K562 (cell line): ENCODE data around the gene ZFAND2A. TPM values are rescaled to one million over a fixed set of nuclear protein-coding genes. Genes with fewer than 3 reads are reported as not detected.
"Not testable (repeated sequence)": the region's sequence is repeated elsewhere in the genome, so short reads cannot be mapped to it uniquely, and the experiment has no call there.

Experiments used
- ATAC-seq: fragments of 200-7000 bp; cut with Tn5 transposase; 3 replicates; pipeline ENCODE4 v1.9.1; 2020; ENCODE audit warnings: moderate library complexity
- BruUV-seq: library from RNA; stranded (reverse); fragments of 400-500 nt; replicated peaks from 2 replicates; lab custom pipeline; 2021; lab: Mats Ljungman, UMichigan
- CTCF ChIA-PET: fragments of 300-600 bp; formaldehyde crosslinking; extraction: SDS; loops from one replicate; lab custom pipeline; 2021; ENCODE audit warnings: low intra/inter-chr PET ratio; lab: Yijun Ruan, JAX
- POLR2A ChIA-PET: fragments of 300-600, 350-650 bp; sonication (Branson Sonifier 250); formaldehyde crosslinking; extraction: SDS; loops from one replicate; lab custom pipeline; 2021; ENCODE audit warnings: antibody characterized with exemption, inconsistent platforms; lab: Yijun Ruan, JAX
- DNase-seq, 4 experiments: peaks; one replicate each; pipeline versions ENCODE4 v3.0.0 to v3.0.0-alpha.2; 2011 to 2018; ENCODE audit warnings: low spot score in 3 of 4, mixed read lengths in 3 of 4; ENCODE audit errors: extremely low read depth in 1 of 4
- FAIRE-seq: peaks from 2 replicates; lab custom pipeline; 2011; peaks lifted over from hg19 to GRCh38; lab: Jason Lieb, UNC
- H2AFZ ChIP-seq: 2 replicates; pipeline ENCODE4 v1.6.0; 2011; ENCODE audit warnings: low read depth, low read length, control low read depth, inconsistent platforms
- H3K27ac ChIP-seq: fragments of 200-600 bp; 3 replicates; pipeline ENCODE4 v1.8.0; 2011; ENCODE audit warnings: low read depth, mild to moderate bottlenecking, control low read depth, inconsistent platforms, low read length, moderate library complexity, mixed read lengths; ENCODE audit errors: extremely low read depth
- H3K27me3 ChIP-seq, 2 experiments: fragments of 300-600 bp in 1 of 2; 2 replicates in 1 of 2; 3 replicates in 1 of 2; pipeline versions ENCODE4 v1.6.0 to v1.8.0; 2011; ENCODE audit warnings: inconsistent platforms in 2 of 2, low read length in 2 of 2, mild to moderate bottlenecking in 1 of 2, mixed read lengths in 1 of 2, moderate library complexity in 1 of 2; ENCODE audit not compliant: control insufficient read depth in 2 of 2, insufficient read depth in 2 of 2
- H3K36me3 ChIP-seq: fragments of 300-600 bp; 3 replicates; pipeline ENCODE4 v1.8.0; 2011; ENCODE audit warnings: mild to moderate bottlenecking, low read length, inconsistent platforms; ENCODE audit not compliant: control insufficient read depth, insufficient read depth
- H3K4me1 ChIP-seq, 2 experiments: fragments of 200-600 bp in 1 of 2; replicated peaks in 1 of 2; 2 replicates in 1 of 2; 3 replicates in 1 of 2; pipeline versions ENCODE4 v1.5.1 to v1.8.0; 2011; ENCODE audit warnings: inconsistent platforms in 2 of 2, low read length in 2 of 2, mild to moderate bottlenecking in 1 of 2, mixed read lengths in 1 of 2, moderate library complexity in 1 of 2; ENCODE audit not compliant: control insufficient read depth in 2 of 2, insufficient read depth in 2 of 2
- H3K4me2 ChIP-seq: 2 replicates; pipeline ENCODE4 v1.6.1; 2011; ENCODE audit warnings: low read length, control low read depth, inconsistent platforms, mixed read lengths; ENCODE audit not compliant: insufficient read depth
- H3K4me3 ChIP-seq: fragments of 200-600 bp; sonication (generic), shearing (Covaris generic); 2 replicates; pipeline ENCODE4 v1.5.1; 2016; ENCODE audit warnings: control low read depth, inconsistent platforms
- H3K79me2 ChIP-seq: fragments of 200-600 bp; 3 replicates; pipeline ENCODE4 v1.8.0; 2011; ENCODE audit warnings: low read length, inconsistent platforms; ENCODE audit not compliant: control insufficient read depth, insufficient read depth
- H3K9ac ChIP-seq, 2 experiments: 2 replicates each; pipeline versions ENCODE4 v1.6.0 to v1.6.1; 2011; ENCODE audit warnings: low read depth in 2 of 2, low read length in 2 of 2, control low read depth in 1 of 2, inconsistent platforms in 1 of 2, mild to moderate bottlenecking in 1 of 2, mixed read lengths in 1 of 2; ENCODE audit not compliant: insufficient read depth in 1 of 2
- H3K9me1 ChIP-seq: one replicate; pipeline ENCODE4 v1.6.0; 2011; ENCODE audit warnings: inconsistent platforms, mild to moderate bottlenecking, low read length, moderate library complexity; ENCODE audit not compliant: control insufficient read depth, insufficient read depth
- H3K9me3 ChIP-seq: replicated peaks from 2 replicates; pipeline ENCODE4 v1.5.1; 2011; ENCODE audit warnings: low read depth, low read length, inconsistent platforms; ENCODE audit not compliant: control insufficient read depth, insufficient read depth
- H4K20me1 ChIP-seq: replicated peaks from 2 replicates; pipeline ENCODE4 v1.6.1; 2011; ENCODE audit warnings: low read length, inconsistent platforms, mixed read lengths; ENCODE audit not compliant: control insufficient read depth, insufficient read depth
- CREB3 ChIP-seq: fragments of 450-650 bp; conservative IDR thresholded peaks from 2 replicates; pipeline ENCODE4 v1.6.1; 2016; ENCODE audit warnings: missing genetic modification characterization, low read depth, mild to moderate bottlenecking, missing compliant biosample characterization, moderate library complexity
- ETV1 ChIP-seq: fragments of 450-650 bp; conservative IDR thresholded peaks from 2 replicates; pipeline ENCODE4 v1.6.1; 2016; ENCODE audit warnings: missing genetic modification characterization, control low read depth, low read depth, missing compliant biosample characterization
- HDGF ChIP-seq: fragments of 450-650 bp; IDR thresholded peaks from 2 replicates; pipeline ENCODE4 v1.6.1; 2016
- MEIS2 ChIP-seq: fragments of 450-650 bp; IDR thresholded peaks from 2 replicates; pipeline ENCODE4 v1.6.1; 2014; ENCODE audit warnings: mild to moderate bottlenecking; ENCODE audit not compliant: partially characterized antibody
- ZNF121 ChIP-seq: sonication (generic); formaldehyde crosslinking; conservative IDR thresholded peaks from 2 replicates; pipeline ENCODE4 v1.8.0; 2022; ENCODE audit warnings: missing genetic modification reagents
- ZNF133 ChIP-seq: fragments of 250-450 bp; sonication (Bioruptor Pico); IDR thresholded peaks from 2 replicates; pipeline ENCODE4 v1.4.0; 2020; ENCODE audit warnings: mild to moderate bottlenecking
- ZNF280A ChIP-seq: fragments of 450-650 bp; IDR thresholded peaks from 2 replicates; pipeline ENCODE4 v1.6.1; 2018; ENCODE audit warnings: mild to moderate bottlenecking, low read depth; ENCODE audit not compliant: partially characterized antibody
- ZSCAN32 ChIP-seq: fragments of 450-650 bp; formaldehyde crosslinking; IDR thresholded peaks from 2 replicates; pipeline ENCODE4 v1.4.0; 2020; ENCODE audit warnings: mild to moderate bottlenecking, moderate library complexity
- WGBS: fragments of 100-300 bp; shearing (Covaris generic); methylation state at CpG from one replicate; pipeline ENCODE4 v1.1.6; 2016; ENCODE audit warnings: low coverage, mixed read lengths; ENCODE audit not compliant: insufficient coverage; ENCODE audit errors: missing lambda C conversion rate; 5-methylcytosine and 5-hydroxymethylcytosine counted together
- in situ Hi-C: fragments of 300-500 bp; cut with MboI; formaldehyde crosslinking; loops from 4 replicates; pipeline ENCODE4 v1.15.0; 2018; ENCODE audit warnings: inconsistent platforms, mixed read lengths
- intact Hi-C: fragments of 100-400 bp; cut with micrococcal nuclease; formaldehyde crosslinking; loops from 2 replicates; pipeline ENCODE4 v1.14.2; 2022
- polyA plus RNA-seq, 8 experiments: library from polyadenylated mRNA; depleted of rRNA in 4 of 8; stranded (reverse) in 5 of 8; unstranded in 3 of 8; fragments of >200 nt; fragmentation: Nextera tagmentation in 2 of 8; fragmentation: Illumina TruSeq in 1 of 8; extraction: Ambion mirVana in 2 of 8; extraction: Trizol in 1 of 8; gene quantifications; 2 replicates each; pipeline versions ENCODE4 v1.2.1 to v1.2.3, GENCODE V29; 2011 to 2014; ENCODE audit warnings: inconsistent platforms in 1 of 8, missing spikeins in 1 of 8
- total RNA-seq, 7 experiments: library from RNA; depleted of rRNA in 6 of 7; stranded (reverse); fragments of >200 nt in 6 of 7; fragmentation: Illumina TruSeq in 2 of 7; extraction: Trizol in 2 of 7; gene quantifications; 2 replicates each; pipeline versions ENCODE4 v1.2.1 to v1.2.3, GENCODE V29; 2011 to 2021; ENCODE audit warnings: low replicate concordance in 1 of 7

Gene ZFAND2A
- total and polyA plus RNA-seq, 9 of the 15 experiments (the other 6 are each of a cell fraction or from before 2014, with no cell fraction given): 16.8 to 56.8 (median 26.1) TPM

GRCh38 chr7:1196950-1197349, 37.0 kb upstream of the ZFAND2A start:
- TF ChIP-seq ZNF280A (no peak), CREB3 (no peak), ZSCAN32 (CRISPR knock-in tag) (no peak), ZNF121 (CRISPR knock-in tag) (peak; percentile 89), ETV1 (no peak), ZNF133 (CRISPR knock-in tag) (no peak), HDGF (no peak), MEIS2 (no peak)
- Histone ChIP-seq H2AFZ (no peak overlapping the region), H4K20me1 (no peaks in the 10 kb centered on the region), H3K36me3 (no peaks in the 10 kb centered on the region), H3K4me2 (no peak overlapping the region), H3K9me1 (no peaks in the 10 kb centered on the region), H3K79me2 (no peaks in the 10 kb centered on the region), H3K27me3 (peaks cover 39 to 60% of the 10 kb centered on the region in 2 experiments), H3K4me3 (no peak overlapping the region), H3K27ac (no peak overlapping the region), H3K9ac (no peak overlapping the region), H3K4me1 (peaks cover 0 to 14% of the 10 kb centered on the region in 2 experiments; a peak in 2 of 5 replicates), H3K9me3 (no peaks in the 10 kb centered on the region)
- DNase-seq (no peak), ATAC-seq (no peak), FAIRE-seq (no peak)
- no TSS peak for BruUV-seq
- WGBS: 6% methylated on average over 3 of the region's 6 CpGs
- POLR2A ChIA-PET: no interaction called here
- intact Hi-C loops (no loop called here), in situ Hi-C loops (no loop called here)
- CTCF ChIA-PET: no interaction called here

- DNase-seq, H3K9me1 ChIP-seq, FAIRE-seq, intact Hi-C loops, H3K27ac ChIP-seq, H3K36me3 ChIP-seq, ATAC-seq, CTCF ChIA-PET, H3K79me2 ChIP-seq, H2AFZ ChIP-seq, BruUV-seq, H3K9ac ChIP-seq, in situ Hi-C loops, H4K20me1 ChIP-seq, POLR2A ChIA-PET, H3K9me3 ChIP-seq, H3K4me3 ChIP-seq, H3K4me2 ChIP-seq: not testable (repeated sequence)
- H3K4me1 ChIP-seq: peaks cover 0 to 15% of the 10 kb centered on the region in 2 experiments; a peak in 2 of 5 replicates
- 0% methylated on average over 1 of the region's 4 CpGs for WGBS
- peaks cover 36 to 60% of the 10 kb centered on the region in 2 experiments for H3K27me3 ChIP-seq
Measured at GRCh38 chr7:1196441-1196840, 36.4 kb upstream of the ZFAND2A start.
